ENCODE results near the gene ERMARD.

ERMARD gene

DNA sequence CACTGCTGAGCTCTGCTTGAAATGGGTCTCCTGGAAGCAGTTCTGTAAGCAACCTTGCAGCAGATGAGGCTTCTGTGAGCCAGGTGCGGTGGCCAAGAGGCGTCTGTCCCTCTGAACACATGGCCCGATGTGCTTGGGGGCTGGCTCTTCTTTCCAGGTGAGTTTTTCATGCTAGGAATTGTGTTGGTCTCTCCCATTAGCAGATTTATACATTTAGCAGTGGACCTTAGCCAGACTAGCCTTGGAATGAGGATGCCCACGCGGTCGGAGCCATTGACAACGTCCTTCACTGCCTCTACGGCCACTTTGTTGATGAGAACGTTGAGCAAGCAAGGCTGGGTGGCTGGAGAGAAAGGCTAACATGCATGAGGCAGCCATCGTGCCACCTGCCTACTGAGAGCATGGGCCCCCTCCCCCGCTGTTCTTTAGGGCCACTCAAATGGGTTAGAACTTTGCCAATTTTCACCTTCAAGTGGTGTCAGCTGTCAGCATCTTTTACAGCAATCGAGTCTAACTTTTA, 33.5 kb downstream of the ERMARD start:
- Mint-ChIP-seq H3K36me3 (ENCODE audit: low read depth) (peaks cover 36% of the 10 kb centered on the region), H3K27me3 (peaks cover 7% of the 10 kb centered on the region), H3K27ac (no peak overlapping the region), H3K4me3 (no peak overlapping the region), H3K4me1 (ENCODE audit: low read depth) (peaks cover 14% of the 10 kb centered on the region), H3K9me3 (peaks cover 3% of the 10 kb centered on the region)

DNA sequence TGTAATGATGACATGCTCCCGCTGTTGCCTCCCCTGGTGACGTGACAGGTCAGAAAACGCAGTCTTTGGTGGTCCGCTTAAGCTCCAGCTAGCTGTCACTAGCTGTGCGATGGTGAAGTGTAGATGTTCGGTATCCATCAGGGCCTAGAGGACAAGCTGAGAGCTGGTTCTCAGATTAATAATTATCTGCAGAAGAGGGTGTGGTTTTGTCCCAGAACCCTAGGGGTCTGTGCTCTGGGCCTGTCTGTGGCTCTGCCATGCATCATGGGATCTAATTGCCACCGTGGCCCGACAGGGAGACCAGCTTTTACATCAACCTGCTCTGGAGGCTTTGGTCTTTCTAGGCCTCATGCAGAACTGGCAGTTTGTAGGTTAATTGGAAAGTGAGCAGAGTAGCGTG, 34.1 kb downstream of the ERMARD start:
- Mint-ChIP-seq H3K27me3 (peaks cover 10% of the 10 kb centered on the region), H3K27ac (no peak overlapping the region), H3K9me3 (peaks cover 3% of the 10 kb centered on the region), H3K4me3 (no peak overlapping the region), H3K36me3 (ENCODE audit: low read depth) (peaks cover 29% of the 10 kb centered on the region), H3K4me1 (ENCODE audit: low read depth) (peaks cover 19% of the 10 kb centered on the region)

- Mint-ChIP-seq H3K27ac (no peak overlapping the region), H3K4me3 (no peak overlapping the region), H3K9me3 (peaks cover under 1% of the 10 kb centered on the region), H3K36me3 (ENCODE audit: low read depth) (peaks cover 21% of the 10 kb centered on the region), H3K4me1 (ENCODE audit: low read depth) (peaks cover 25% of the 10 kb centered on the region), H3K27me3 (peaks cover 17% of the 10 kb centered on the region)
Measured at GRCh38 chr6:169786349-169786748, 34.9 kb downstream of the ERMARD start.

GRCh38 chr6:169787797-169788196, 36.4 kb downstream of the ERMARD start:
- no peak overlapping the region for H3K4me3 Mint-ChIP-seq
- H3K9me3 Mint-ChIP-seq: no peaks in the 10 kb centered on the region
- H3K27me3 Mint-ChIP-seq: peaks cover 30% of the 10 kb centered on the region
- H3K4me1 Mint-ChIP-seq (ENCODE audit: low read depth): peaks cover 26% of the 10 kb centered on the region
- peaks cover 17% of the 10 kb centered on the region for H3K36me3 Mint-ChIP-seq (ENCODE audit: low read depth)
- no peak overlapping the region for H3K27ac Mint-ChIP-seq

DNA sequence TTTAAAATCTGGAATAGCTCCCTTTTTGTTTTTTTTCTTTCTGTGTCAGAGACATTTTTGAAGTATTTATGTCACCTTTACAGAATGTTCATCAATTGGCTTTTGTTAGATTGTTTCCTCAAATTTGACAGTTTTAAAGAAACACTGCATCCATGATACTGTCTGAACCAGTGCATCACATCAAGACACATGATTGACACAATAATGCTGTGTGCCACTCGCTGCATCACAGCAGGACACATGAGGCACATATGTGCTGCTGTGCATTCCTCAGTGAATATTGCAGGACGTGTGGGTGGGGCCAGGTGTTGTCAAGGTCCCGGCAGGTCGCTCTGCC, 37.4 kb downstream of the ERMARD start:
- Mint-ChIP-seq H3K4me1 (ENCODE audit: low read depth) (peaks cover 23% of the 10 kb centered on the region), H3K9me3 (no peaks in the 10 kb centered on the region), H3K27me3 (peaks cover 39% of the 10 kb centered on the region), H3K36me3 (ENCODE audit: low read depth) (peaks cover 8% of the 10 kb centered on the region), H3K4me3 (no peak overlapping the region), H3K27ac (no peak overlapping the region)

- Mint-ChIP-seq H3K4me1 (ENCODE audit: low read depth) (peaks cover 17% of the 10 kb centered on the region), H3K27me3 (peaks cover 39% of the 10 kb centered on the region)
Measured at GRCh38 chr6:169789146-169789943, 37.9 kb downstream of the ERMARD start.

DNA sequence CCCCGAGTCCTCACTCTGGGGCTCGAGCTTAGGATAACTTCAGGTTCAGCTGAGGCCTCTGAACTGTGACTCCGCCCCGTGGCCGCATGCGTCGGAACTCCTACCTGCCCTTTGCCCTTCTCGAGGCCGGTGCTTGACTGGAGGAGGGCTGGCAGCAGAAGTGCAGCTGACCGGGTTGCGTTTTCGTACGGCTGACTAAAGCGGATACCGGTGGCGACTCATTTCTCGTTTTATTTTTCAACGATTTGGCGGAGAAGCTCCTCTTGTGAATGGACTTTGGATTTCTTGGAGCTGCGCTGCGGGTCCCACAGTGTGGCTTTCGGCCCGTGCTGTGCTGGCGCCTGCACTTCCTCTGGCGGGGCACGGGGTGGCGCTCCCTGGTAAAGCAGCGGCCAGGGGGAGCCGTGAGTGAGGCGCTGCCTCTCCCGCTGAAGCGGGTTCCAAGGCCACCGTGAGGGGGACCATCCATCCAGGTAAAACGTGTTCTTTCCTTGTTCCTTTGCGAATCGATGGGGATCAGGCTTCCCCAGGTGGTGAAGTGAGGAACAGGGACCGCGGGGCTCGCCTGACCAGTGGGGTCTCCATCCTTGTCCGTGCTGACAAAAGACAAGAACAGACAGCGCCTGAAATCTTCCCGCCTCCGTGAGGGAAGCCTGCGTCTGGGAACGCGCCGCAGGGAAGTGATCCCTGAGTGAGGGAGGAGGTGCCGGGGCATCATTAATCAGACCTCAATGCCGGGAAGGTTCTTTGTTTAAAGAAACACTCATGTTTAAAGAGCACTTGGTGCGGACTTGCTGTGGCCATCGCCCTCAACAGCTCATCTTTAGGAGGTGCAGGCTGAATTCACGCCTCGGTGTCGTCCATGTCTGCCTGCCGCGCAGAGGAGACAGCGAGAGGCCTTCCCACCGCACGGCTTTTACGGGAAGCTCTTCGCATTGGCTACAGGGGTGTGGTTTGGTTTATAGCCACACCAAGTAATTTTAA, 38.8 kb downstream of the ERMARD start:
- Mint-ChIP-seq H3K9me3 (no peaks in the 10 kb centered on the region), H3K27me3 (peaks cover 47% of the 10 kb centered on the region), H3K27ac (no peak overlapping the region), H3K36me3 (ENCODE audit: low read depth) (no peaks in the 10 kb centered on the region), H3K4me3 (peak overlapping the region; percentile 80), H3K4me1 (ENCODE audit: low read depth) (peaks cover 17% of the 10 kb centered on the region)

More at GRCh38 chr6:169789146-169789943, 37.9 kb downstream of the ERMARD start:
- H3K36me3 Mint-ChIP-seq (ENCODE audit: low read depth): peaks cover 4% of the 10 kb centered on the region
- peak overlapping the region; percentile 80 for H3K4me3 Mint-ChIP-seq
- no peaks in the 10 kb centered on the region for H3K9me3 Mint-ChIP-seq
- no peak overlapping the region for H3K27ac Mint-ChIP-seq

GRCh38 chr6:169791721-169792131, 40.3 kb downstream of the ERMARD start:
- Mint-ChIP-seq H3K36me3 (ENCODE audit: low read depth) (no peaks in the 10 kb centered on the region), H3K4me3 (peak overlapping the region; percentile 53), H3K27me3 (peaks cover 52% of the 10 kb centered on the region), H3K4me1 (ENCODE audit: low read depth) (peaks cover 17% of the 10 kb centered on the region), H3K9me3 (no peaks in the 10 kb centered on the region), H3K27ac (no peak overlapping the region)

- no peaks in the 10 kb centered on the region for H3K9me3 Mint-ChIP-seq
- H3K36me3 Mint-ChIP-seq (ENCODE audit: low read depth): no peaks in the 10 kb centered on the region
- peaks cover 56% of the 10 kb centered on the region for H3K27me3 Mint-ChIP-seq
- no peak overlapping the region for H3K27ac Mint-ChIP-seq
- no peak overlapping the region for H3K4me3 Mint-ChIP-seq
- H3K4me1 Mint-ChIP-seq (ENCODE audit: low read depth): peaks cover 17% of the 10 kb centered on the region
Measured at GRCh38 chr6:169792306-169793015, 41.0 kb downstream of the ERMARD start.

DNA sequence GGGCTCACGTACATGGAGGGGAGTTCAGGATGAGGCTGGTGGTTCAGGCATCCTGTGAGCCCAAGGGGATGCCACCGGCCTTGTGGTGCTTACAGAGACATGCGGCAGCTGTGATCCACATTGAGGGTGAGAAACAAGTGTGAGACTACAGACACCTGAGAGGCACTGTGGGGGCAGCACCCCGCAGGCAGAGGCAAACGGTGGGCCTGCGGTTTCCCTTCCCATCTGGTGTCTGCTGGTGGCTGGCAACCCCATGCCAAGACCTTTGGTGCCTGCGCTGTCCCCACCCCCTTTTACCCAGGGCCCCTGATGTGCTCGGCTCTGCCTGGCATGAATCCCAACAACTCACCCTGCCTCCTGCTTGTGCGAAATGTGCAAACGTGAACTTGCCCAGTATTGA, 42.0 kb downstream of the ERMARD start:
- Mint-ChIP-seq H3K27me3 (peaks cover 63% of the 10 kb centered on the region), H3K9me3 (no peaks in the 10 kb centered on the region), H3K36me3 (ENCODE audit: low read depth) (no peaks in the 10 kb centered on the region), H3K27ac (no peak overlapping the region), H3K4me1 (ENCODE audit: low read depth) (peaks cover 17% of the 10 kb centered on the region), H3K4me3 (no peak overlapping the region)

- Mint-ChIP-seq H3K27ac (no peak overlapping the region), H3K4me3 (no peak overlapping the region), H3K4me1 (ENCODE audit: low read depth) (peaks cover 16% of the 10 kb centered on the region), H3K9me3 (no peaks in the 10 kb centered on the region), H3K27me3 (peaks cover 65% of the 10 kb centered on the region), H3K36me3 (ENCODE audit: low read depth) (no peaks in the 10 kb centered on the region)
Measured at GRCh38 chr6:169794317-169795055, 43.1 kb downstream of the ERMARD start.

- Mint-ChIP-seq H3K9me3 (no peaks in the 10 kb centered on the region), H3K4me3 (no peak overlapping the region), H3K36me3 (ENCODE audit: low read depth) (no peaks in the 10 kb centered on the region), H3K27me3 (peaks cover 68% of the 10 kb centered on the region), H3K4me1 (ENCODE audit: low read depth) (peaks cover 11% of the 10 kb centered on the region), H3K27ac (no peak overlapping the region)
Measured at GRCh38 chr6:169795196-169795595, 43.8 kb downstream of the ERMARD start.

DNA sequence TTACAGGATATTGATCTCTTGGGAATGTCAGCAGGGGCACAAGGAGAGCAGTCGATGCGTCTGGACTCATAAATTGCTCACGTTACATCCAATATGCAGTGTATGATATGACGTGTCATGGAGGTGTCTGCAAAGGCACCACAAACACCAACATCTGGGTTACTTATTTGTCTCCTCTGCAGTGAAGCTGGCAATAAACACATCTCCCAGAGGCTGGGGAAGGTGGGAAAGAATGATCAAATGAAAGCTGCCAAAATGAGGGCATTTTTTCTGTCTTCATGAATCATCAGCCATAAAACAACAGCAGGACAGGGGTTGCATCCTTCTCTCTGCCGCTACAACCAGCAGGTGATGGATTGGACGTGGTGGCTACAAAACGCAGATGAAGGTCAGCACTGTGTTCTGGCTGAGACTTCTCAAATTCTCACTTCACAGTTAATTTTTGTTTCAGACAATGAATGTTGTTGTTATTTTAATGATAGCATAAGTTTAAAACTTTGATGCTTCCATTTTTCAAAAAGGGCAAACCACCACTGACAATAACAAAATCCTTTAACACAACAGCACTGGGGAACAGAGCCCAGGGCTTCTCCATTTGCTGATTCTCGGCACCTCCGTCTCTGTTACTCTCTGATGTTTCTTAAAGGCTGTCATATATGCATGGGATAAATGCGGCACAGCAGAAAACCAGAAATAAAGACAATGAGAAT, 47.5 kb downstream of the ERMARD start:
- H3K9me3 Mint-ChIP-seq: no peaks in the 10 kb centered on the region
- H3K27me3 Mint-ChIP-seq: peaks cover 49% of the 10 kb centered on the region
- no peak overlapping the region for H3K27ac Mint-ChIP-seq
- no peak overlapping the region for H3K4me3 Mint-ChIP-seq
- peaks cover 21% of the 10 kb centered on the region for H3K4me1 Mint-ChIP-seq (ENCODE audit: low read depth)
- H3K36me3 Mint-ChIP-seq (ENCODE audit: low read depth): no peaks in the 10 kb centered on the region

Data from stimulated activated naive CD8-positive, alpha-beta T cell treated with anti-CD3 and anti-CD28 coated beads, Interleukin-15, Interleukin-2, amounts not matched to agents 100 ng/mL and 50 ng/mL, for 24 hours (primary cell).